ENCODE measurements around the gene SPAG17. TPM values are rescaled to one million over a fixed set of nuclear protein-coding genes. Genes with fewer than 3 reads are reported as not detected.

Gene SPAG17
- polyA plus RNA-seq, 1 of the 3 experiments (the other 2 are of a cell fraction): not detected

GRCh38 chr1:118128761-118129160 lies 56.3 kb downstream of the SPAG17 start:
- Histone ChIP-seq H3K4me2 (no peak overlapping the region), H2AFZ (ENCODE audit: low read depth) (no peak overlapping the region), H3K4me1 (ENCODE audit: control insufficient read depth in 1 of 2, insufficient read depth in 2 of 2, low read depth in 1 of 2, low read length in 1 of 2) (no peaks in the 10 kb centered on the region), H3K27ac (ENCODE audit: low read depth in 2 of 2, low read length in 1 of 2) (no peak overlapping the region), H3K4me3 (ENCODE audit: low read depth in 2 of 2, low read length in 1 of 2) (no peak overlapping the region), H4K20me1 (ENCODE audit: insufficient read depth) (no peaks in the 10 kb centered on the region), H3F3A (replicated peaks; ENCODE audit: insufficient read depth) (no peaks in the 10 kb centered on the region), H3K9me2 (no peaks in the 10 kb centered on the region), H3K27me3 (ENCODE audit: insufficient read depth) (no peaks in the 10 kb centered on the region; the same call in 1 of the 2 replicates), H3K9ac (no peak overlapping the region), H3K36me3 (replicated peaks in 1 of 2; ENCODE audit: control insufficient read depth in 1 of 2, insufficient read depth in 2 of 2, low read length in 1 of 2) (no peaks in the 10 kb centered on the region), H3K9me3 (no peaks in the 10 kb centered on the region), H3K79me2 (ENCODE audit: insufficient read depth) (no peaks in the 10 kb centered on the region)
- POLR2A ChIA-PET: no interaction called here
- WGBS (ENCODE audit: low lambda C conversion rate): 0% methylated on average over 1 of the region's 1 CpG
- TF ChIP-seq SIN3A (IDR thresholded peaks at IDR 0.05; ENCODE audit: borderline replicate concordance, low read depth, low read length) (no peak), NRF1 (IDR thresholded peaks at IDR 0.05; ENCODE audit: low read depth, low read length) (no peak), PBX3 (IDR thresholded peaks at IDR 0.05) (no peak), TCF12 (IDR thresholded peaks at IDR 0.05) (no peak), MEF2A (IDR thresholded peaks at IDR 0.05; ENCODE audit: borderline replicate concordance, low read depth) (no peak), RXRA (IDR thresholded peaks at IDR 0.05; ENCODE audit: borderline replicate concordance, low read depth) (no peak), EZH2phosphoT487 (IDR thresholded peaks at IDR 0.05; ENCODE audit: borderline replicate concordance, low read depth) (no peak), TEAD4 (IDR thresholded peaks at IDR 0.05; ENCODE audit: borderline replicate concordance, insufficient read depth) (no peak), GATA2 (CRISPR knock-in tag; IDR thresholded peaks at IDR 0.05) (no peak), TAF1 (IDR thresholded peaks at IDR 0.05; ENCODE audit: borderline replicate concordance, low read depth, low read length) (no peak), FOXJ3 (CRISPR knock-in tag; IDR thresholded peaks at IDR 0.05) (no peak), JUND (IDR thresholded peaks at IDR 0.05) (no peak), POLR2AphosphoS5 (IDR thresholded peaks at IDR 0.05; ENCODE audit: low read depth, low read length) (no peak), SMC3 (IDR thresholded peaks at IDR 0.05; ENCODE audit: low read depth, low read length) (no peak), MAX (IDR thresholded peaks at IDR 0.05; ENCODE audit: low read depth) (no peak), USF2 (IDR thresholded peaks at IDR 0.05; ENCODE audit: borderline replicate concordance, low read depth, low read length) (no peak), RAD21 (IDR thresholded peaks at IDR 0.05; ENCODE audit: low read length) (no peak)
- CTCF ChIA-PET: no interaction called here
- DNase-seq: no peak

- no peak for DNase-seq
- POLR2A ChIA-PET: no interaction called here
- Histone ChIP-seq H3K4me3 (ENCODE audit: low read depth in 2 of 2, low read length in 1 of 2) (no peak overlapping the region), H3K79me2 (ENCODE audit: insufficient read depth) (no peaks in the 10 kb centered on the region), H3K36me3 (replicated peaks in 1 of 2; ENCODE audit: control insufficient read depth in 1 of 2, insufficient read depth in 2 of 2, low read length in 1 of 2) (no peaks in the 10 kb centered on the region), H2AFZ (ENCODE audit: low read depth) (no peak overlapping the region), H3K9ac (no peak overlapping the region), H3K27ac (ENCODE audit: low read depth in 2 of 2, low read length in 1 of 2) (no peak overlapping the region), H3F3A (replicated peaks; ENCODE audit: insufficient read depth) (no peaks in the 10 kb centered on the region), H3K9me3 (no peaks in the 10 kb centered on the region), H3K27me3 (ENCODE audit: insufficient read depth) (peaks cover 5% of the 10 kb centered on the region; the same call in 1 of the 2 replicates), H3K4me2 (no peak overlapping the region), H3K9me2 (no peaks in the 10 kb centered on the region), H4K20me1 (ENCODE audit: insufficient read depth) (no peaks in the 10 kb centered on the region), H3K4me1 (ENCODE audit: control insufficient read depth in 1 of 2, insufficient read depth in 2 of 2, low read depth in 1 of 2, low read length in 1 of 2) (no peaks in the 10 kb centered on the region)
- CTCF ChIA-PET: interaction anchor here (0.8 to 2.2 kb wide), 2 partner anchors 26 to 28 kb away, joined by 3 to 7 read pairs; no protein-coding TSS in a partner anchor
- WGBS (ENCODE audit: low lambda C conversion rate): 0% methylated on average over 3 of the region's 3 CpGs
- TF ChIP-seq TCF12 (IDR thresholded peaks at IDR 0.05): no peak
- no peak for TF ChIP-seq YY1 (IDR thresholded peaks at IDR 0.05; ENCODE audit: low read depth)
- no peak for TF ChIP-seq CHD2 (IDR thresholded peaks at IDR 0.05; ENCODE audit: low read length, partially characterized antibody)
- no peak for TF ChIP-seq RXRA (IDR thresholded peaks at IDR 0.05; ENCODE audit: borderline replicate concordance, low read depth)
- TF ChIP-seq USF2 (IDR thresholded peaks at IDR 0.05; ENCODE audit: borderline replicate concordance, low read depth, low read length): no peak
- no peak for TF ChIP-seq GABPA (IDR thresholded peaks at IDR 0.05; ENCODE audit: low read depth)
- TF ChIP-seq IRF3 (IDR thresholded peaks at IDR 0.05; ENCODE audit: low read depth, low read length): no peak
- TF ChIP-seq FOXJ3 (CRISPR knock-in tag; IDR thresholded peaks at IDR 0.05): no peak
- TF ChIP-seq TAF1 (IDR thresholded peaks at IDR 0.05; ENCODE audit: borderline replicate concordance, low read depth, low read length): no peak
- TF ChIP-seq GATA2 (CRISPR knock-in tag; IDR thresholded peaks at IDR 0.05): no peak
- TF ChIP-seq SIN3A (IDR thresholded peaks at IDR 0.05; ENCODE audit: borderline replicate concordance, low read depth, low read length): no peak
- no peak for TF ChIP-seq ZBTB33 (IDR thresholded peaks at IDR 0.05; ENCODE audit: borderline replicate concordance, low read depth)
- no peak for TF ChIP-seq RAD21 (IDR thresholded peaks at IDR 0.05; ENCODE audit: low read length)
- no peak for TF ChIP-seq SMC3 (IDR thresholded peaks at IDR 0.05; ENCODE audit: low read depth, low read length)
Measured at GRCh38 chr1:118124064-118124463, 61.0 kb downstream of the SPAG17 start.
